CD14-positive monocyte (primary cell): ENCODE results near the gene SPG7. TPM values are rescaled to one million over a fixed set of nuclear protein-coding genes. Genes with fewer than 3 reads are reported as not detected.

Experiments used
- DNase-seq, 3 donors: peaks; one replicate each; pipeline ENCODE4 v3.0.0-alpha.2; 2011 to 2022
- H2AFZ ChIP-seq: 2 replicates; pipeline ENCODE4 v1.6.0; 2012; ENCODE audit warnings: mild to moderate bottlenecking, low read depth, low read length, inconsistent platforms; ENCODE audit not compliant: insufficient read depth, poor library complexity, severe bottlenecking
- H3K27ac ChIP-seq, 2 donors: 1 replicate in 1 of 2; 2 replicates in 1 of 2; pipeline ENCODE4 v1.5.1; 2012 to 2013; ENCODE audit warnings: low read length in 2 of 2, control low read depth in 1 of 2, inconsistent platforms in 1 of 2, low read depth in 1 of 2, mild to moderate bottlenecking in 1 of 2
- H3K27me3 ChIP-seq, 2 donors: one replicate each; pipeline versions ENCODE4 v1.6.0 to v1.6.1; 2011 to 2013; ENCODE audit warnings: low read length in 2 of 2; ENCODE audit not compliant: control insufficient read depth in 2 of 2, insufficient read depth in 2 of 2
- H3K36me3 ChIP-seq, 2 donors: replicated peaks in 1 of 2; 1 replicate in 1 of 2; 2 replicates in 1 of 2; pipeline versions ENCODE4 v1.5.1 to v1.6.1; 2012 to 2013; ENCODE audit warnings: low read length in 2 of 2, control low read depth in 1 of 2, inconsistent platforms in 1 of 2, mild to moderate bottlenecking in 1 of 2; ENCODE audit not compliant: insufficient read depth in 2 of 2, control insufficient read depth in 1 of 2
- H3K4me1 ChIP-seq, 2 donors: 1 replicate in 1 of 2; 2 replicates in 1 of 2; pipeline versions ENCODE4 v1.5.1 to v1.6.1; 2012 to 2013; ENCODE audit warnings: low read length in 2 of 2, control low read depth in 1 of 2, inconsistent platforms in 1 of 2, mild to moderate bottlenecking in 1 of 2, moderate library complexity in 1 of 2; ENCODE audit not compliant: insufficient read depth in 2 of 2, control insufficient read depth in 1 of 2
- H3K4me2 ChIP-seq: replicated peaks from 2 replicates; pipeline ENCODE3; 2012; ENCODE audit warnings: low read length, moderate library complexity, mild to moderate bottlenecking; ENCODE audit not compliant: poor library complexity, severe bottlenecking; ENCODE audit errors: extremely low read depth
- H3K4me3 ChIP-seq, 3 experiments: fragments of 200-600 bp in 1 of 3; sonication (generic) in 1 of 3; replicated peaks in 1 of 3; 1 replicate in 2 of 3; 2 replicates in 1 of 3; pipeline ENCODE4 v1.5.1; 2011 to 2013; ENCODE audit warnings: low read length in 3 of 3, mild to moderate bottlenecking in 3 of 3, control low read depth in 2 of 3, low read depth in 2 of 3, inconsistent platforms in 1 of 3, moderate library complexity in 1 of 3
- H3K79me2 ChIP-seq: 2 replicates; pipeline ENCODE4 v1.6.0; 2012; ENCODE audit warnings: mild to moderate bottlenecking, control low read depth, inconsistent platforms, low read length, moderate library complexity; ENCODE audit not compliant: insufficient read depth
- H3K9ac ChIP-seq: 2 replicates; pipeline ENCODE4 v1.6.0; 2017; ENCODE audit warnings: low read length, mild to moderate bottlenecking; ENCODE audit not compliant: insufficient read depth, poor library complexity, severe bottlenecking
- H3K9me3 ChIP-seq, 2 donors: replicated peaks in 1 of 2; 1 replicate in 1 of 2; 2 replicates in 1 of 2; pipeline versions ENCODE4 v1.5.1 to v1.6.1; 2012 to 2013; ENCODE audit warnings: low read length in 2 of 2, control low read depth in 1 of 2; ENCODE audit not compliant: control insufficient read depth in 1 of 2, insufficient read depth in 1 of 2
- H4K20me1 ChIP-seq: 2 replicates; pipeline ENCODE4 v1.6.0; 2012; ENCODE audit warnings: mild to moderate bottlenecking, low read length, control low read depth, moderate library complexity; ENCODE audit not compliant: insufficient read depth
- H3K27ac Mint-ChIP-seq, 7 donors: one replicate each; pipeline ENCODE4 v1.8.0; 2020; ENCODE audit warnings: mild to moderate bottlenecking in 7 of 7, mixed read lengths in 7 of 7, moderate library complexity in 6 of 7, inconsistent platforms in 2 of 7
- H3K27me3 Mint-ChIP-seq, 3 donors: one replicate each; pipeline ENCODE4 v1.8.0; 2021 to 2022; ENCODE audit warnings: low read depth in 3 of 3, mild to moderate bottlenecking in 3 of 3, mixed read lengths in 3 of 3, moderate library complexity in 3 of 3, inconsistent platforms in 1 of 3
- H3K36me3 Mint-ChIP-seq, 2 donors: one replicate each; pipeline ENCODE4 v1.8.0; 2020; ENCODE audit warnings: mixed read lengths in 2 of 2, inconsistent platforms in 1 of 2, mild to moderate bottlenecking in 1 of 2
- H3K4me1 Mint-ChIP-seq: one replicate; pipeline ENCODE4 v1.8.0; 2020; ENCODE audit warnings: mild to moderate bottlenecking, mixed read lengths
- H3K4me3 Mint-ChIP-seq, 2 donors: one replicate each; pipeline ENCODE4 v1.8.0; 2020; ENCODE audit warnings: mild to moderate bottlenecking in 2 of 2, mixed read lengths in 2 of 2, moderate library complexity in 1 of 2
- H3K9me3 Mint-ChIP-seq, 7 donors: one replicate each; pipeline ENCODE4 v1.8.0; 2020 to 2022; ENCODE audit warnings: mixed read lengths in 7 of 7, mild to moderate bottlenecking in 6 of 7, moderate library complexity in 6 of 7, inconsistent platforms in 2 of 7
- WGBS: methylation state at CpG from one replicate; pipeline ENCODE4 v1.1.5; 2013; ENCODE audit warnings: missing lambda C conversion rate; ENCODE audit not compliant: insufficient coverage; 5-methylcytosine and 5-hydroxymethylcytosine counted together
- intact Hi-C, 2 donors: fragments of 100-400 bp; cut with micrococcal nuclease; formaldehyde crosslinking; loops; one replicate each; pipeline versions ENCODE4 v1.15.0 to v1.15.1; 2023
- polyA plus RNA-seq, 3 donors: library from polyadenylated mRNA; depleted of rRNA in 1 of 3; unstranded in 2 of 3; stranded (reverse) in 1 of 3; fragments of 300-500 nt in 2 of 3; fragments of >200 nt in 1 of 3; fragmentation: Illumina TruSeq in 2 of 3; gene quantifications; 1 replicate in 2 of 3; 2 replicates in 1 of 3; pipeline ENCODE4 v1.2.3, GENCODE V29; 2012 to 2021
- TF ChIP-seq, protein P1 (sequence below): fragments of 200-600 bp; IDR thresholded peaks from one replicate; pipeline ENCODE4 v1.8.0; 2022; ENCODE audit warnings: antibody characterized with exemption, mild to moderate bottlenecking

The SPG7 gene
- polyA plus RNA-seq, 3 donors, result 30.3 to 120 (median 34.4) TPM

DNA sequence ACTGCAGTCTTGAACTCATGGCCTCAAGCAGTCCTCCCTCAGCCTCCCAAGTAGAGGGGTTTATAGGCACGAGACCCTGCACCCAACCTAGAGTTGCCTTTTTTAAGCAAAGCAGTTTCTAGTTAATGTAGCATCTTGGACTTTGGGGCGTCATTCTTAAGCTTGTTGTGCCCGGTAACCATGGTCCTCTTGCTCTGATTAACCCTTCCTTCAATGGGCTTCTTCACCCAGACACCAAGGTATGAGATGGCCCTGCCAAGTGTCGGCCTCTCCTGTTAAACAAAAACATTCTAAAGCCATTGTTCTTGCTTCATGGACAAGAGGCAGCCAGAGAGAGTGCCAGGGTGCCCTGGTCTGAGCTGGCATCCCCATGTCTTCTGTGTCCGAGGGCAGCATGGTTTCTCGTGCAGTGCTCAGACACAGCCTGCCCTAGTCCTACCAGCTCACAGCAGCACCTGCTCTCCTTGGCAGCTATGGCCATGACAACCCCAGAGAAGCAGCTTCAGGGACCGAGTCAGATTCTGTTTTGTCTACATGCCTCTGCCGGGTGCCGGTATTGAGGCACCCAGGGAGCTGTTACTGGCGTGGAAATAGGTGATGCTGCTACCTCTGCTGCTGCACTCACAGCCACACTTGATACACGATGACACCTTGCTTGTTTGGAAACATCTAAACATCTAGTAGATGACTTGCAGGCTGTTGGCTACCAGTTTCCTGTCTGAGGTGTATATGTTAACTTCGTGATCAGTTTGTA lies 55.6 kb downstream of the SPG7 start:
- no peak overlapping the region for H3K4me3 Mint-ChIP-seq
- H3K4me3 ChIP-seq, result no peak overlapping the region
- no peaks in the 10 kb centered on the region for H3K9me3 Mint-ChIP-seq
- H3K27me3 Mint-ChIP-seq, result peaks cover 4 to 6% (median 5%) of the 10 kb centered on the region in 3 donors
- peak overlapping the region in 1 of 7 donors; percentile 5 for H3K27ac Mint-ChIP-seq
- H3K79me2 ChIP-seq, result peaks cover 22% of the 10 kb centered on the region
- WGBS, result 96% methylated on average over 7 of the region's 12 CpGs
- peaks cover 35 to 36% of the 10 kb centered on the region in 2 donors for H3K36me3 ChIP-seq
- peaks cover 41 to 43% of the 10 kb centered on the region in 2 donors for H3K36me3 Mint-ChIP-seq
- no peak overlapping the region for H2AFZ ChIP-seq
- peaks cover 38 to 60% of the 10 kb centered on the region in 2 donors for H3K4me1 ChIP-seq
- DNase-seq, result no peak
- TF ChIP-seq, protein P1, sequence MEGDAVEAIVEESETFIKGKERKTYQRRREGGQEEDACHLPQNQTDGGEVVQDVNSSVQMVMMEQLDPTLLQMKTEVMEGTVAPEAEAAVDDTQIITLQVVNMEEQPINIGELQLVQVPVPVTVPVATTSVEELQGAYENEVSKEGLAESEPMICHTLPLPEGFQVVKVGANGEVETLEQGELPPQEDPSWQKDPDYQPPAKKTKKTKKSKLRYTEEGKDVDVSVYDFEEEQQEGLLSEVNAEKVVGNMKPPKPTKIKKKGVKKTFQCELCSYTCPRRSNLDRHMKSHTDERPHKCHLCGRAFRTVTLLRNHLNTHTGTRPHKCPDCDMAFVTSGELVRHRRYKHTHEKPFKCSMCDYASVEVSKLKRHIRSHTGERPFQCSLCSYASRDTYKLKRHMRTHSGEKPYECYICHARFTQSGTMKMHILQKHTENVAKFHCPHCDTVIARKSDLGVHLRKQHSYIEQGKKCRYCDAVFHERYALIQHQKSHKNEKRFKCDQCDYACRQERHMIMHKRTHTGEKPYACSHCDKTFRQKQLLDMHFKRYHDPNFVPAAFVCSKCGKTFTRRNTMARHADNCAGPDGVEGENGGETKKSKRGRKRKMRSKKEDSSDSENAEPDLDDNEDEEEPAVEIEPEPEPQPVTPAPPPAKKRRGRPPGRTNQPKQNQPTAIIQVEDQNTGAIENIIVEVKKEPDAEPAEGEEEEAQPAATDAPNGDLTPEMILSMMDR, result no peak
- no peaks in the 10 kb centered on the region for H3K9me3 ChIP-seq
- H3K27ac ChIP-seq, result no peak overlapping the region
- no peak overlapping the region for H3K4me2 ChIP-seq
- peaks cover 55% of the 10 kb centered on the region for H4K20me1 ChIP-seq
- H3K4me1 Mint-ChIP-seq, result peaks cover 63% of the 10 kb centered on the region
- no peak overlapping the region for H3K9ac ChIP-seq
- intact Hi-C loops, result loop anchor here in 1 of 2 donors (5.0 kb wide), 2 partner anchors 158 to 308 kb away; partner anchors contain the start of genes TCF25, VPS9D1 and ZNF276
- H3K27me3 ChIP-seq, result peaks cover 0 to 2% of the 10 kb centered on the region in 2 donors

DNA sequence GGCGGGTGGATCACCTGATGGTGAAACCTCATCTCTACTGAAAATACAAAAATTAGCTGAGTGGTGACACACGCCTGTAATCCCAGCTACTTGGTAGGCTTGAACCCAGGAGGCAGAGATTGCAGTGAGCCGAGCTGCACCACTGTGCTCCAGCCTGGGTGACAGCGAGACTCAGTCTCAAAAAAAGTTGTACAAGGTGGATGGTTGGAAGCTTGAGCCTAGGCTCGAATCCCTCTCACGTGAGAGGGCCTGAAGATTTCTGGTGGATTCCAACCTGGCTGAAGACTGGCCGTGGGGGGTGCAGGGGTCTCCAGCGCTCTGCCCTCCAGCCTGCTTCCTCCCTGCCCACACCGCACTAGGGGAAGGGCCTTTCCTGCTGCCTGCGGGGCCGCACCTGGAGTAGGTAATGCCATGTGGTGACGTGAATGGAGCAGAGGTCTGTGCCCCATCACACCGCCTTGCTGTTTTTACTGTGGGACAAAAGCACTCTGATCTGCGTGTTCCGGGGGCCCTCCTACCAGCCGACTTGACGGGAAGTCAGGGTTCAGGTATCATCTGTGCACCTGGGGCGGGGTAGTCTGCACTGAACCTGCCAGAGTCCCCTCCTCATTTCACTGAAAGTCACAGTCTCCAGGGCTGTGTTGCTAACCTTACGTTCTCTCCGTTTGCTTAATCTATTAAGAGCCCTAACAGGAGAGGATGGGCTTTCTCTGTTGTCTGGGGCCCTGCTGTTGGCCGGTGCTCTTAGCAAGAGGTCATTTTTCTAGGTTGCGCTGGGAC lies 56.5 kb downstream of the SPG7 start:
- H3K36me3 Mint-ChIP-seq, result peaks cover 41 to 43% of the 10 kb centered on the region in 2 donors
- peak overlapping the region in 1 of 2 donors; percentile 57 for H3K4me3 Mint-ChIP-seq
- peak overlapping the region in 2 of 7 donors; percentile 5 to 30 for H3K27ac Mint-ChIP-seq
- Histone ChIP-seq H3K4me3 (no peak overlapping the region), H3K27me3 (peaks cover 0 to 2% of the 10 kb centered on the region in 2 donors), H2AFZ (no peak overlapping the region), H3K9me3 (no peaks in the 10 kb centered on the region), H3K36me3 (peaks cover 35 to 36% of the 10 kb centered on the region in 2 donors), H4K20me1 (peaks cover 55% of the 10 kb centered on the region), H3K9ac (no peak overlapping the region), H3K4me2 (peak overlapping the region; percentile 71), H3K4me1 (peaks cover 29 to 51% of the 10 kb centered on the region in 2 donors), H3K27ac (no peak overlapping the region), H3K79me2 (peaks cover 22% of the 10 kb centered on the region)
- WGBS, result 84% methylated on average over 9 of the region's 22 CpGs
- H3K27me3 Mint-ChIP-seq, result peaks cover 5 to 7% (median 6%) of the 10 kb centered on the region in 3 donors
- TF ChIP-seq, protein P1, result no peak
- intact Hi-C loops, result loop anchor here in 1 of 2 donors (5.0 kb wide), 2 partner anchors 158 to 308 kb away; partner anchors contain the start of genes TCF25, VPS9D1 and ZNF276
- no peaks in the 10 kb centered on the region for H3K9me3 Mint-ChIP-seq
- peaks cover 54% of the 10 kb centered on the region for H3K4me1 Mint-ChIP-seq
- no peak for DNase-seq
